ENCODE measurements around the gene GGA1. TPM values are rescaled to one million over a fixed set of nuclear protein-coding genes. Genes with fewer than 3 reads are reported as not detected.
"Not testable (repeated sequence)": the region's sequence is repeated elsewhere in the genome, so short reads cannot be mapped to it uniquely, and the experiment has no call there.

GGA1 gene
- total RNA-seq, 4 donors from 2014 or later, result 16.7 to 78.0 (median 35.3) TPM

GRCh38 chr22:37599153-37599552 lies 9.5 kb upstream of the GGA1 start:
- intact Hi-C loops (cut with DNase I; ENCODE audit: low total_unique reads), result loop anchor here (10.0 kb wide), 2 partner anchors 54 to 284 kb away; no protein-coding TSS in a partner anchor
- no peak overlapping the region for H3K27ac ChIP-seq
- H3K4me3 ChIP-seq, result no peak overlapping the region
- no peaks in the 10 kb centered on the region for H3K27me3 ChIP-seq
- H3K4me1 ChIP-seq, result no peaks in the 10 kb centered on the region
- no peak for TF ChIP-seq POLR2A (IDR thresholded peaks at IDR 0.05)
- TF ChIP-seq CTCF (IDR thresholded peaks at IDR 0.05), result no peak
- no peaks in the 10 kb centered on the region for H3K36me3 ChIP-seq
- no peaks in the 10 kb centered on the region for H3K9me3 ChIP-seq
- DNase-seq, result no peak

GRCh38 chr22:37601203-37601539 lies 7.5 kb upstream of the GGA1 start:
- TF ChIP-seq CTCF (IDR thresholded peaks at IDR 0.05), result no peak
- TF ChIP-seq POLR2A (IDR thresholded peaks at IDR 0.05), result no peak
- DNase-seq, result no peak
- no peaks in the 10 kb centered on the region for H3K4me1 ChIP-seq
- intact Hi-C loops (cut with DNase I; ENCODE audit: low total_unique reads), result no loop called here
- H3K27ac ChIP-seq, result no peak overlapping the region
- H3K36me3 ChIP-seq, result no peaks in the 10 kb centered on the region
- H3K4me3 ChIP-seq, result no peak overlapping the region
- H3K27me3 ChIP-seq, result no peaks in the 10 kb centered on the region
- H3K9me3 ChIP-seq, result no peaks in the 10 kb centered on the region

- Histone ChIP-seq H3K27me3 (no peaks in the 10 kb centered on the region), H3K4me1 (no peaks in the 10 kb centered on the region), H3K9me3 (no peaks in the 10 kb centered on the region), H3K4me3 (no peak overlapping the region), H3K27ac (no peak overlapping the region), H3K36me3 (no peaks in the 10 kb centered on the region)
- TF ChIP-seq POLR2A (IDR thresholded peaks at IDR 0.05), result no peak
- no peak for TF ChIP-seq CTCF (IDR thresholded peaks at IDR 0.05)
- no peak for DNase-seq
- intact Hi-C loops (cut with DNase I; ENCODE audit: low total_unique reads), result no loop called here
Observed at GRCh38 chr22:37601540-37602442, 6.8 kb upstream of the GGA1 start.

GRCh38 chr22:37602546-37603277 lies 5.9 kb upstream of the GGA1 start:
- H3K27ac ChIP-seq; H3K4me1 ChIP-seq; DNase-seq; H3K27me3 ChIP-seq; H3K9me3 ChIP-seq; intact Hi-C loops (cut with DNase I; ENCODE audit: low total_unique reads); H3K36me3 ChIP-seq; H3K4me3 ChIP-seq: not testable (repeated sequence)

- Histone ChIP-seq H3K27ac (no peak overlapping the region), H3K4me1 (no peaks in the 10 kb centered on the region), H3K27me3 (no peaks in the 10 kb centered on the region), H3K4me3 (no peak overlapping the region), H3K9me3 (no peaks in the 10 kb centered on the region), H3K36me3 (no peaks in the 10 kb centered on the region)
- DNase-seq, result no peak
- intact Hi-C loops (cut with DNase I; ENCODE audit: low total_unique reads), result no loop called here
- TF ChIP-seq CTCF (IDR thresholded peaks at IDR 0.05) (no peak), POLR2A (IDR thresholded peaks at IDR 0.05) (no peak)
Observed at GRCh38 chr22:37604074-37604473, 4.6 kb upstream of the GGA1 start.
